Measurements from ENCODE around the gene HS3ST3B1. TPM values are rescaled to one million over a fixed set of nuclear protein-coding genes. Genes with fewer than 3 reads are reported as not detected.

Gene HS3ST3B1
- total RNA-seq (2014; rRNA removed; shearing (Covaris generic)), result 1.7 and 4.2 TPM in 2 replicates

GRCh38 chr17:14300575-14301278 lies at the start of gene HS3ST3B1:
Gene HS3ST3B1 (plus strand): TSS chr17:14301081. CDS start chr17:14301519, 438 bp downstream.

Other genes with a start within 250 kb of the HS3ST3B1 start
- 24.8 and 28.4 TPM in 2 replicates for gene COX10, start 231.6 kb upstream of the HS3ST3B1 start, total RNA-seq (2014; rRNA removed; shearing (Covaris generic))
- gene CDRT15, start 64.2 kb upstream of the HS3ST3B1 start, total RNA-seq (2014; rRNA removed; shearing (Covaris generic)), result not detected in 2 replicates